Mucosa of gallbladder (tissue), 1 donor: ENCODE data around the gene NLGN2. TPM values are rescaled to one million over a fixed set of nuclear protein-coding genes. Genes with fewer than 3 reads are reported as not detected.

Experiments
- DNase-seq: peaks from one replicate; pipeline ENCODE4 v3.0.0-alpha.2; 2020; ENCODE audit warnings: low spot score
- total RNA-seq: library from RNA; stranded (reverse); gene quantifications from one replicate; pipeline ENCODE4 v1.2.1, GENCODE V29; 2021
- donor health status: DM: no; HTN: no; CAD: no.

NLGN2 gene
- total RNA-seq, 1 donor from 2014 or later: 35.2 TPM

- DNase-seq: peak; percentile 53
Measured at GRCh38 chr17:7437950-7438614, 30.4 kb downstream of the NLGN2 start.

DNA sequence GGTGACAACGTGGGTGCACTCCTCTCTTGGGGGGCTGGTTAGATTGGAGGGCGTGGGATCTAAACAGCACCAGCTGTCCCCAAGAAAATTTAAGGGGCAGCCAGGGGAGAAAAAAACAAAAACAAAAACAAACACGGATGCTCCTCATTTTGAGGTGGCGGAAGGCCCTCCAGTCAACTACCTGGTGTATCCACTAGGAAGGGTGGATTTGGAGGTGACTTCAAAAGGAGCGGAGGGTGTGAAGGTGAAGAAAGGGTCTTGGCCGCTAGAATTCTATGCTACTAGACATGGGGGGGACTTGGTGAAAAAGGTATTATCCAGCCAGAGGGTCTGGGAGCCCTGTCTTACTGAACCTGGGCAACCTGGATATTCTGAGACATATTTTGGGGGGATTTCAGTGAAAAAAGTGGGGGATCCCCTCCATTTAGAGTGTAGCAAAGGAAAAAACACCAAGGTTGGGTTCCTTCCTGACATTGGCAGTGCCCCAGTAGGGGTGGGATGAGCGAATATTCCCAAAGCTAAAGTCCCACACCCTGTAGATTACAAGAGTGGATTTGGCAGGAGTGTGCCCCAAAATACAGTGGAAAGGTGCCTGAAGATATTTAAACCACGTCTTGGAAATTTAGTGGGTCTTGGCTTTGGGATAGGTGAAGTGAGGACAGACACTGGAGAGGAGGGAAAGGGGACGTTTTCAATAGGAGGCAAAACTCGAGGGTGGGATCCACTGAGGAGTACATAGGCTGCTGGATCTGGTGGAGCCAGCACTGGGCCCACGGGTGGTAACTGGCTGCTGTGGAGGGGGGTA lies 31.2 kb downstream of the NLGN2 start:
- DNase-seq: no peak

DNA sequence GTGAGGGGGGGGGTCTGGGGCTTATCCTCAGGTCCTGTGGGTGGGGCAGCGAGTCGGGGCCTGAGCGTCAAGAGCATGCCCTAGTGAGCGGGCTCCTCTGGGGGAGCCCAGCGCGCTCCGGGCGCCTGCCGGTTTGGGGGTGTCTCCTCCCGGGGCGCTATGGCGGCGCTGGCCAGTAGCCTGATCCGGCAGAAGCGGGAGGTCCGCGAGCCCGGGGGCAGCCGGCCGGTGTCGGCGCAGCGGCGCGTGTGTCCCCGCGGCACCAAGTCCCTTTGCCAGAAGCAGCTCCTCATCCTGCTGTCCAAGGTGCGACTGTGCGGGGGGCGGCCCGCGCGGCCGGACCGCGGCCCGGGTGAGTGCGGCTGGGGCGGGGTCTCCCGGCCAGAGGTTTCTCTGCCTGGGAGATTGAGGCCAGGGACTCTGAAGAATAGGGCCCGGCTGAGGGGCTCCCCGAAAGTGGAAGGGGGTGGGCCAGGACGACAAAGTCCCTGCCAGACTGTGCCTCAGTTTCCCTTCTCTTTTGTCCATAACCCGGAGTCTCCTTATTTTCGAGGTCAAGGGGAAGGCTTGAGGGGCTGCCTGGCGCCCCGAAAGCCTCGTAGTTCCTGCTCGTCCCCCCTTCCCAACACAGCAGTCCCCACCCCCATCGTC lies 31.9 kb downstream of the NLGN2 start, which contains the start of gene FGF11:
Gene FGF11 (plus strand): TSS at position 51 of the 651 bp plus-strand sequence. CDS start 109 bp downstream, at position 160.
- DNase-seq: no peak

DNA sequence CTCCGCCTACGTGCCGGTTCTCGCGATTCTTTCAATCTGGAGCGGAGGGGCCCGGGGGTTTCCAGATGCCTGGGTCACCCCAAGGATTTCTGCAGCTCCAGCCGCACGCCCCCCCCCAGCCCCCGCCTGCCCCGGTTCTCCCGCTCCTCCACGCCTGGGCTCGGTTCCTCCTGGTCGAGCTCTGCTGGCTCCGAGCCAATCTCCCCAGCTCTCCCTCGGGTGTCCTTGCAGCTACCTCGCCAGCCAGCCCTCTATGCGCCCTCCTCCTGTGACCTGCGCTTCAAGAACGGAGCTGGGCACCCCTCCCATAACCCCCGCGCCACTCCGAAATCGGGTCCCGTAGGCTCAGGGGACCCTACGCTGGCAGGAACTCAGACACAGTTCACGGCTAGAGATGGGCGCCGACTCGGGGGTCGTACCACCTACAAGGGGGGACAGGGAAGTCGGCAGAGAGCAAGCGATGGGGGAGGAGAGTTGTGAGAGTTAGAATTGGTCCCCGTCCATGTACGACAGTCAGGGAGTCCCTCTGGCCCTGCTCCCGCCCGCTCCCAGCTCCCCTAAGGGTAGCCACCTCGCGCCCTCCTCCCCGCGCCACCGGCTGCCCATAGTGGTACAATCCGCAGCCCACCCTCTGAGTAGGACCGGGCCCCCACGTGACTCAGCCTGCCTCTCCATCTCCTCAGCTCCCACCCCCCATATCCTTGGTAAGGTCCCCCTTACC lies 32.6 kb downstream of the NLGN2 start:
- peak; percentile 39 for DNase-seq

GRCh38 chr17:7440834-7441195 lies 33.2 kb downstream of the NLGN2 start:
- no peak for DNase-seq

DNA sequence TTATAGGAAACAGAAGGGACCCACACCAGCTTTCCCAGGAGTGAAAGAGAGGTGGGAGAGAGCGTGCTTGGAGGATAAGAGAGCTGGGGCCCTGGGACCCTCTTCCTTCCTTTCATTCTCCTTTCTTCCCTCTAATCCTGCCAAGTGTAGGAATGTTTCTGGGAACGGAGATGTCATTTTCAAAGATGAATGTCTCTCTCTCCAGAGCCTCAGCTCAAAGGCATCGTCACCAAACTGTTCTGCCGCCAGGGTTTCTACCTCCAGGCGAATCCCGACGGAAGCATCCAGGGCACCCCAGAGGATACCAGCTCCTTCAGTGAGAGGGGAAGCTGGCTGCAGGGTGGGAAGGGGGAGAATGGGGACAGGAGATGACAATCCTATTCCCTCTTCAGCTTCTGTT lies 33.6 kb downstream of the NLGN2 start:
- DNase-seq: no peak

DNA sequence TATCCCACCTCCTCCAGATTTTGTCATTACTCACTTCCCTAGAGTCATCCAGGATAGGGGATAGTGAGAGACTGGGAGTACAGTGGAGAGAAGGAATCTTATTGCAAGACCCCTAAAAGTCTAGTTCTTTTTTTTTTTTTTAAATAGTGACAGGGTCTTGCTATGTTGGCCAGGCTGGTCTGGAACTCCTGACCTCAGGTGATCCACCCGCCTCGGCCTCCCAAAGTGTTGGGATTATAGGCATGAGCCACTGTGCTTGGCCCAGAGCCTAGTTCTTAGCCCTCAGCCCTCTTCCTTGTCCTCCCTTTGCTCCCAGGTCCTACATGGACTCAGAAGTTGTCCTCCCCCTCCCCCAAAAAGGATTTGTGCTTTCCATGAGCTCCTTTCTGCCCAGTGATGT lies 34.5 kb downstream of the NLGN2 start:
- no peak for DNase-seq

GRCh38 chr17:7443499-7444485 lies 36.1 kb downstream of the NLGN2 start:
- DNase-seq: no peak

DNA sequence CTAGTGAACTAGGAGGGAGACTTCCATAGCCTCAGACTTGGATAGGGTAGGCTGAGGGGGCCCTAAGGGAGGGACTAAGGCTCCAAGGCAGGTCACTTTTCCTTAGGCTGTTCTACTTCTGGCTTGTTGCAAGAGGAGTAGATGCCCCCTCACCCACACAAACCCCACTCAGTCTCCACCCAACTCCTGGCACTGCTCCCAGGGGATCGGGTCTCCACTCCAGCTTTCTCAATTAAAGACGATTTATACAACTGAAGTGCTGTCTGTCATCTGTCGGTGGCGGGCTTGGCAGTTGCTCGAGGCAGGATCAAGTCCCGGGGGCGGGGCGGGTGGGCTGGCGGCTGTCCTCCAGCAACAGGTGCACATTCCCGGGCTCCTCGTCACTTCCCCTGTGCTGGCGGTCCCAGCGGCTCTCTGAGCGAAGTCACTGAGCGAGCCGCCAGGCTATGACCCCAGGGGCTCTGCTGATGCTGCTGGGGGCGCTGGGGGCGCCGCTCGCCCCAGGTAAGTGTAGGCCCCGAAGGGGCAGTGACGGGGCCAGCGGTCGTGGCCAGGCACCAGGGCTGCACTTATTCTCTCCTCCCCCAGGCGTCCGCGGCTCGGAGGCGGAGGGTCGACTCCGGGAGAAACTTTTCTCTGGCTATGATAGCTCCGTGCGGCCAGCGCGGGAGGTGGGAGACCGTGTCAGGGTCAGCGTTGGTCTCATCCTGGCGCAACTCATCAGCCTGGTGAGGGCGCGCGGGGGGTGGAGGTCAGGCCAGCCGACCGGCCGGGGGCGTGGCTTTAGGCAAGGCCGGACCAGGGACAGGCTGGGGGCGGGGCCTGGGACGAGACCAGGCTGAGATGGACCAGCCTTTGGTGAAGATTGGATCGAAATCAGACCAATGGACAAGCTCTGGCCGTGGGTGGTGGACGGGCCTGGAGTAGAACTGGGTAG lies 37.3 kb downstream of the NLGN2 start, which contains the start of gene CHRNB1:
Gene CHRNB1 (plus strand): TSS at position 380 of the 937 bp plus-strand sequence. CDS start 67 bp downstream, at position 447.
- DNase-seq: peak; percentile 67

DNA sequence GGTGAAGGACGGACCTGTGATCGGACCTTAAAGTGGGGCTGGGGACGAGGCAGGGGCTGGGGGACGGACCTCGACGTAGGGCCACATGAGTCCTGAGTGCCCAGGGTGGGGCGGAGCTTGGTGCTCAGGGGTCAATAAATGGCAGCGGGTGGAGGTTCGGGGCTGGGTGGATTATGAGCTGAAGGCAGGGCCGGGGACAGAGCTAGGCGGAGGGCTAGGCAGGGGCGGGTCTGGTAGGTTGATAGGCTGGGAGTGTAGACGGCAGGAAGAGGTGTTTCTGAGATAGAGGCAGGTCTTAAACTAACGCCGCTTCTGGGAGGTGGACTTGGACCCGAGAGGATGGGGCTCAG lies 37.9 kb downstream of the NLGN2 start:
- DNase-seq: peak; percentile 42

GRCh38 chr17:7448461-7448860 lies 40.8 kb downstream of the NLGN2 start:
- no peak for DNase-seq

DNA sequence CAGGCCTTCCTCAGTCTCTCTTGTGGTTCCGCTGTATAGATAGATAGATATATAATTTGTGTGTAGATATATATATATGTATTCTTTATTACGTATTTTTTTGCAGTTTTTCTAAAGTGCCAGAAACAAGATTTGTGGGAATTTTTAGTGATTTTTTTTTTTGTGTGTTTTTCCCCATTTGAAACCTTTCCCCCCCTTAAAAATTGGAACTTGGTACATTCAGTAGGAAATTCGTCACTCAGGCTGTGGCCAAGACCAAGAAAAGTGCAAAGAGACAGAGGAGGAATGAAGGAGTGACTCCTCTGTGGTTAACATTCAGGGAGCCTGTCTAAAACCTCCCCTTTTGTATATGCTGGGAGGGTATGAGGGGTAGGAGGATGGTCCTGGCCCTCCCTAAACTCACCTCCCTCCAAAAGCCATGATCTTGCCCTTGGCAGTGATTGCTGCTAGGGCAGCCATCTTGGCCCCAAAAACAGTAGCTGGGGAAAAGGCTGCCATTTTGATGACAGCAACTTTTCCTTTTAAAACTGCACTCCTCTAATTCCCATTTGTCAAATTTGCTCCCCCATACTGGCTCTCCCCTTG lies 52.4 kb downstream of the NLGN2 start:
- DNase-seq: no peak

DNA sequence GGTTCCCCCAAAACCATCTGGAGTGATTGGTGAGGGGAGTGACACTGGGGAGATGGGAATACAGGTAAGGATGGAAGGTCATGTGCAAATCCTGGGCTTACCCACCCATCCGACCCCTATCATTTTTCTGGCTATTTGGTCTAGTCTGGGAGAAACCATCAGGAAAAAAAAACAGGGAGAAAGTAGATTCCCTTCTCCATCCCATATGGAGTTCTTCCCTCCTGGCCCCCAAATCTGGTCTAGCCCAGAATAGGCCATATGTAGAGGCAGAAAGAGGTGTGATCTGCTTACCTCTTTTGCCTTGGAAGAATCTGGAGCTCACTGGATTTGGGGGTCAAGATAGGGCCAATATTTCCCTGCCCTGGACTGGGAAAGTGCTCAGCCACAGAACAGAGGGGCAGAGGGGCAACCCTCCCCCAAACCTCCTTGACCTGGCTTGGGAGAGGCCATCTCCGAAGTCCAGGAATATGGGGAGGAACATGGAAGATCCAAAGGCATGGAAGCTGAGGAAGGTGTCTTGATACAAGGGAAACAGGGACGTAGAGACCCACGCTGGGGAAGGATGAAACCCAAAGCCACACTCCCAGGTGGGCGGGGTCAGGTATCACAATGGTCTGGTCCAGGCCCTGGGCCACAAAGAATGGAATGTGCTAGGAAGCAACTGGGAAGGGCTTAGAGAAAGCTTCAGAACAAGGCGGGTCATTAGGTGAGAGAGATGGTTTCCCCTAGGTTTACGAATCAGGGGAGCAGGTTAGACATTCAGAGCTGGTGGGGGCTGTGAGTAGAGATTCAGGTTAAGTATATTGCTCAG lies 53.4 kb downstream of the NLGN2 start:
- DNase-seq: no peak

DNA sequence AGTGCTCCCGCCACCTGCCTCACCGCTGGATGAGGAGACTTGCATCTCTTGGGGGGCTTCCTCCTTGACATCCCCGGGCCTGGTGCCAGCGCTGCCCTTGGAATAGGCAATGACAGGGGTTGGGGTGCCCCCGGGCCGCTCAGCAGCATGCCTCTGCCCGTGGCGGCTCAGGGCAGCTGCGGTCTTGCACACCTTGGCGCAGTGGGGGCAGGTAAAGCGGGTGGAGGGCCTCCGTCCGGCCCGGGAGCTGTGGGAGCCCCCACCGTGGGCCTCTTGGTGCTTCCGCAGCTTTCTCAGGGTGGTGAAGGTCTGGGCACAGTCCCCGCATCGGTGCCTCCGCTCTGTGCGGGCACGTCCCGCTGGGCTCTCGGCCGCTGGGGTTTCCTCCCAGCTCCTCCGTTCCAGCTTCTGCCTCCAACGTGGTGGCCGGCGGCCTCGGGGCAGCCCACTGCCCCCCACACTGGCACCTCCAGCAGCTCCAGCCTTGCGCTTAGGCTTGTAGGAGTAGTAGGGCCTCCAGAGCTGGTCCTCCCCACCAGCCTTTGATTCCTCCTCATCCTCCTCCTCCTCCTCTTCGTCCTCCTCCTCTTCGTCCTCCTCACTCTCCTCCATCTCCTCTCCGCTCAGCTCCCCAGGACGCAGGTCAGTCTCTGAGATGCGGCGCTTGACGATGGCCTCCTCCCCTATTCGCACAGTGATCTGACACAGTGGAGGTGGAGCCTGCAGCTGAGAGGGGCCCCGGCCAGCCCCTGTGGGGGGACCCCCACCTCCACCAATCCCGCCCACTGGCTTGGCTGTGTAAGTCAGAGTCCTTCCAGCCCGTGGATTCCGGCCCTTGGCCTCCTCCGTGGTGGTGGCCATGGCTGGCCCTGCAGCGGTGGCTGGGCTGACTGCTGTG lies 55.1 kb downstream of the NLGN2 start:
- DNase-seq: no peak

- DNase-seq: no peak
Measured at GRCh38 chr17:7463372-7463846, 55.8 kb downstream of the NLGN2 start.

- no peak for DNase-seq
Measured at GRCh38 chr17:7464081-7464480, 56.4 kb downstream of the NLGN2 start.

DNA sequence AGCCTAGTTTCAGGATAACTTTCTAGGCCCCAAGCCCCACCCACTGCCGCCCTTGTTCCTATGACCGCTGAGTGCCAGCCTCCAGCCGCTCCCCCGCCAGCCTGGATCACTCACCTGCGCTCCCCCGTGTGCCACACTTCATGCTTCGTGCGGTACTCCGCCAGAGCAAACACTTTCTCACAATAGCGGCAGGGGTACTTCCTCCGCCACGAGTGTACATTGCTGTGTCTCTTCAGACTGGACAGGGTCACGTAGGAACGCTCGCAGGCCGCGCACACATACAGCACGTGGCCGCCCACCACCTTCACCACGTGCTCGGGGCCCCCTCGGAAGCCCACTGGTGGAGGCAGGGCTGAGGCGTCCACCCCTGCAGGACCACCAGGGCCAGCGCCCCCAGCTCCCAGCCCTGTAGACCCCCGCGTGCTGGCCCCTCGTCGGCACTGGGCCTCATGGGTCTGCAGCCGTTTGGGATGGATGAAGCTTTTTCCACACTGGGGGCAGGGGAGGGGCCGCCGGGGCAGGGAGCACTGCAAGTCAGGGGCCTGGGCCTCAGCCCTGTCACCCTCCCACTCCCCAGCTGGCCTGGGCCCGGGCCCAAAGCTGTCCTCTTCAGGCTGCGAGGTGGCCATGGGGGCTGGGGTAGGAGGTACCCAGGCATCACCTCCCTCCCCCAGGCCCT lies 58.1 kb downstream of the NLGN2 start:
- DNase-seq: no peak
